ENCODE data around the gene PPP2R5A.
A peak's percentile ranks its signal among the peaks of the same experiment; 100 is the strongest.
"Not testable (repeated sequence)": the region's sequence is repeated elsewhere in the genome, so short reads cannot be mapped to it uniquely, and the experiment has no call there.

Gene PPP2R5A

DNA sequence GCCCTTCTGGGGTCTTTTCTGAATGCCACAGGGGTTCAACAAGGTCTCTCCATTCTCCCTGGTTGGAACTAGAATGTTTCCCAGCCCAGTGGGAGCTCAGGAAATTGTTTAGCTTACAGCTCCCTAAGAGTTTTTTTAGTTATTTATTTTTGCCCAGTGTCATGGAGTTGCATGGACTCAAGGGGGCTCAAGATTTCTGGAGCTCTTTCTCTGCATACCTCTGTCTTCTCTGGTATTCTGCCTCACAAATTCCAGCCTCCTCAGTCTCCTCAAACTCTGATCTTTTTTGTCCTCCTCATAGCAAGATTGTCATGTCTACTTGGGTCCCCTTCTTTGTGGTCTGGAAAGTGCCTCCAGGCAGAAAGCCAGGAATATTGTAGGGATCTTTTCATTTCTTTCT lies 15.9 kb upstream of the PPP2R5A start:
- DNase-seq = no peak

DNA sequence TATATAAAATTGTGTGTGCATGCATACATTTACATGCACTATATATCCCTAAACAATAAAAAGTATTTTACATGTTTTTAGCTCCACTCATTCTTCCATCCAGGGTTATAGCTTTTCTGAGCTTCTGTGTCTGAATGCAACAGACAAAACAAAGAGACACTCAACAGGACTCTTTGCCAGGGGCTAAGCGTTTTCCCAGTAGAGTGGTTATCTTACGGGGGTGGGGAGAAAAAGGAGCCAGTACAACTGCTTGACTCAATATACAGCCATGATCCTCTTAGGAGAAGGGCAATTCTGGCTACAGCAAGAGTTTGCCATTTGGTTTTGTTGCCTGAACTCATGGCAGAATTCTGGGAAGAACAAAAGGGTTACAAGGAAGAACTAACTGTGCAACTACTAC lies 14.6 kb upstream of the PPP2R5A start:
- no peak for DNase-seq

DNA sequence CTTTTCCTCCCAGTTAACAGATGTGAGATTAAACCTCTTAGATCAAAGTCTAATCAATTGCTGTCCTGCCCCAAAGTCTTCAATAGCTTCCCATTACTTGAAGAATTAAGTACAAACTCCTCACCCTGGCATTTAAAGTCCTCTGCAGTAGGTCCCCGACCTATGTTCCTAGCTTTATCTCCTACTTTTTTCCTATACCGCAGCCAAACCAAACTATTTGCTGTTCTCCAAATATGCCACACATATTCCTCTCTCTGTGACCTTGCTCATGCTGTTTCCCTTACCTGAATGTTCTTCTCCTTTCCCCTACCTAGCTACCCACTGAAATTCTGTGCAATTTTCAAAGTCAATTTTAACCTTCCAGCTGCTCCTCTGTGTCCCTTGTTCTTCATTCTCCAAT lies 14.0 kb upstream of the PPP2R5A start:
- DNase-seq = no peak

DNA sequence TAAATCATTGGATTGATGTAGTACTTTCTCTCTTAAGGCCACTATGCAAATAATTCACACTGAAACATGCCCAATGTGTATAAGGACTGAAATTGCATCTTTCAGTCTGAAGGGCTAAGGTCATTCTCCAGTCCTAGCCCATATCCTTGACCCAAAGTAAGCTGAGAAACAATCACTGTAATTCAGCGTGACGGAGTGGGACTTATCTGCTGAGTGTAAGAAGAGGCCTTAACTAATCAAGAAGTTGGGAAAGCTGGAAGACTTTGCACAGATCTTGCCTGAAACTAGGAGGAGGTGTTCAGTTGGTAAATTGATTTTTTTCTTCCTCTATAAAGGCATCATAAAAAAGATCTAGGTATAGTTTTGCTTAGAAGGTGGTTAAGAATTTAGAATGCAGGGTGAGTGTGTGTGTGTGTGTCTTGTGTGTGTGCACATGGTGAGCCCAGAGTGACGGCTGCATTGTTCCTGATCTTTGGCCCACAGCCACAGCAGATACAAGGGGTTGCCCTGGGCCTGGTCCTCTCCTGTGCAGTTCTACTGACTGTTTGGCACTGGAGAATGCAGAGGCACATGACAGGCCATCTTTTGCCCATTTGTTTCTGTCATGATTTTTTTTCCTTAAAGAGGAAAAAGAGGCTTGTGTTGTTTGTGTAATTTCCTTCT lies 13.3 kb upstream of the PPP2R5A start:
- DNase-seq = no peak

DNA sequence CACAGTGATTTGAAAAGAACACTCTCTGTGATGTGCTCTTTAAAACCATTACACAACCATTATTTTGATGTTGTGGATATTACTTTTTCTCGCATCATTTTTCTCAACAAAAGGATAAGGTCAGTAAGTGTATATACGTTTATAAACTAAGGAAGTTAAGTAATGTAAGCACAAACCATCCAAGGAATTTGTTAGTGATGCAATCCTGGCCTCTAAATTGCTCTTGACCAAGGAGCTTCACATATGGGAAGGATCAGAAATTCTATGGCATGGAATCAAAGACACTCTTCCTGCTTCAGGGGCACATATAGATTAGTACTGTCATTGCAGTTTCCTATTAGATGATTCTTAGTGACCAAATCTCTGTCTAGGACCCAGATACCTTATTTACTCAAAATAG lies 3.6 kb upstream of the PPP2R5A start:
- DNase-seq = no peak

GRCh38 chr1:212283741-212284140 lies 1.5 kb upstream of the PPP2R5A start:
- DNase-seq = no peak

GRCh38 chr1:212284332-212284743 lies 872 bp upstream of the PPP2R5A start:
- peak; percentile 34 for DNase-seq

- peak; percentile 19 for DNase-seq
Measured at GRCh38 chr1:212285685-212286555, 710 bp downstream of the PPP2R5A start.

GRCh38 chr1:212286556-212287131 lies 1.4 kb downstream of the PPP2R5A start:
- no peak for DNase-seq

DNA sequence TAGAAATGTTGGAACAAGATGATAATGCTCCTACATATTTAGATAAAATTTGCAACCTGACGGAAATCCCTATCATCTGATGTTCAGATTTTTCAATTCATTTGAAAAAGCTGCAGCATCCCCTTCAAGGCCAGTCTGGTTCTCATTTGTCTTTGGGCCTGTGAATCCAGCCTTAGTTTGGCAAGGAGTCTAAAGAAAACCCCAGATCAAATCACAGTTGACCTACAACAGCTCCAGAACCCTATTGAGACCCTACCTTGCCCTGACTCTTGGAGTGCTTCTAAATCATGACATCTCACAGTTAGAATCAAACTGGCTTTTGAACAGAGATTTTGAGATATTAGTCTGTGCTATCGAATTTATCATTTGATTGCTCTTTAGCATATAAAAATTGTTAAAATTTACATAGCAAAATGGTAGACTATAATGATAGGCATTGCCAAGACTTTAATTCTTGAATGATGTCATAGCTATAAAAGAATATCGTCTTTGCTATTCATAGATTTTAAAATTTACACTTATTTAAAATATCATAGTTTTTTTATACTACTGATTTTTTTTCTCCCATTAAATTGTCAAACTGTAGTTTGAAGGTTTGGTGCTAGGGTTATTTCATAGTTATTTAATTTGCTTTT lies 2.2 kb downstream of the PPP2R5A start:
- no peak for DNase-seq

DNA sequence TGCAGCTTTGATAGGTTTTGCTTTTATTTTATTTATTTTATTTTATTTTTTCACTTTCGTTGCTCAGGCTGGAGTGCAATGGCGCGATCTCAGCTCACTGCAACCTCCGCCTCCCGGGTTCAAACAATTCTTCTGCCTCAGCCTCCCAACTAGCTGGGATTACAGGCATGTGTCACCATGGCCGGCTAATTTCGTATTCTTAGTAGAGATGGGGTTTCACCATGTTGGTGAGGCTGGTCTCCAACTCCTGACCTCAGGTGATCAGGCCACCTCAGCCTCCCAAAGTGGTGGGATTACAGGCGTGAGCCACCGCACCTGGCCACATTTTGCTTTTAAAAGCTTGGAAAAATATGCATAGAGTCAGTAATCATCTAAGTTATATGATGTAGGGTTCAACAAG lies 2.8 kb downstream of the PPP2R5A start:
- DNase-seq = not testable (repeated sequence)

GRCh38 chr1:212288615-212289014 lies 3.4 kb downstream of the PPP2R5A start:
- DNase-seq = no peak

GRCh38 chr1:212289262-212290077 lies 4.3 kb downstream of the PPP2R5A start:
- no peak for DNase-seq

DNA sequence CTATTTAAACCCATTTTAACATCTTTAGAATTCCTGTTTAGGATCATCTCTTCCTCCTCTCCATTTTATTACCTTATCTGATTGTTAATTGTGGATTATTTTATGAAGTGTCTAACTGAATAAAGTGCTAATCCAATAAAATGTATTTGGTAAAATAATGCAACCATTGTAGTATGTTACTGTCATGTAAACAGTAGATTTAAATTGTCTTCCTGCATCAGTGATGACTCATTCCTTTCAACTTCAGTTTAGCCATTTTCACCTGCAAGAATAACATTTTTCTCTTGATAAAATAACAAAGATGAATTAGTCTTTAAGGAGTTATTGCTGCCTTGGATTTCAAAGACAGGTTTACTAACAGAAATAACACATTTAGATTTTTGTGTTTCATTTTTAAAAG lies 5.4 kb downstream of the PPP2R5A start:
- DNase-seq = no peak

GRCh38 chr1:212291505-212292134 lies 6.4 kb downstream of the PPP2R5A start:
- DNase-seq = peak; percentile 44

- no peak for DNase-seq
Measured at GRCh38 chr1:212292250-212293105, 7.3 kb downstream of the PPP2R5A start.

- DNase-seq = no peak
Measured at GRCh38 chr1:212293579-212293978, 8.4 kb downstream of the PPP2R5A start.

DNA sequence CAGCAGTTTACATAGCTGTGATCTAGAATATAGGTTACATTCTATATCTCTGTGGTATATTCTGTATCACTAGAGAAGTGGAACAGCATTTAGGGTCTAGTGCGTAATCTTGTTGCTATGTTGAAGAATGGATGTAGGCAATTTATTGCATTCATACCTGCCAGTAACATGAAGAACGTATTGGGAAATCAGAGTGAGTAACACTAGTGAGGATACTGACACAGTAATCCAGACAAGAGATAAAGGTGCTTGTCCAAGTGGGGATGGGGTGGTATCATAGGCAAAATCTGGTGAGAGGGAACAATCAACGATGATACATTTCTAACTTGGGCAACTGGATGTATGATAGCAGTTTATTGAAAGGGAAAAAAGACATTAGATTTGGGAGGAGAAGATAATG lies 9.8 kb downstream of the PPP2R5A start:
- no peak for DNase-seq

- no peak for DNase-seq
Measured at GRCh38 chr1:212295579-212295978, 10.4 kb downstream of the PPP2R5A start.

GRCh38 chr1:212297338-212297737 lies 12.1 kb downstream of the PPP2R5A start:
- no peak for DNase-seq

- DNase-seq = no peak
Measured at GRCh38 chr1:212301580-212301979, 16.4 kb downstream of the PPP2R5A start.

Measured in NCI-H2029 treated with DMSO at 0.1 percent for 48 hours (cell line).